Iris pigment epithelial cell (primary cell): ENCODE data around the gene DDX17.

Experiments
- DNase-seq: peaks from one replicate; pipeline ENCODE4 v3.0.0-alpha.2; 2011; ENCODE audit warnings: low read depth

Gene DDX17

DNA sequence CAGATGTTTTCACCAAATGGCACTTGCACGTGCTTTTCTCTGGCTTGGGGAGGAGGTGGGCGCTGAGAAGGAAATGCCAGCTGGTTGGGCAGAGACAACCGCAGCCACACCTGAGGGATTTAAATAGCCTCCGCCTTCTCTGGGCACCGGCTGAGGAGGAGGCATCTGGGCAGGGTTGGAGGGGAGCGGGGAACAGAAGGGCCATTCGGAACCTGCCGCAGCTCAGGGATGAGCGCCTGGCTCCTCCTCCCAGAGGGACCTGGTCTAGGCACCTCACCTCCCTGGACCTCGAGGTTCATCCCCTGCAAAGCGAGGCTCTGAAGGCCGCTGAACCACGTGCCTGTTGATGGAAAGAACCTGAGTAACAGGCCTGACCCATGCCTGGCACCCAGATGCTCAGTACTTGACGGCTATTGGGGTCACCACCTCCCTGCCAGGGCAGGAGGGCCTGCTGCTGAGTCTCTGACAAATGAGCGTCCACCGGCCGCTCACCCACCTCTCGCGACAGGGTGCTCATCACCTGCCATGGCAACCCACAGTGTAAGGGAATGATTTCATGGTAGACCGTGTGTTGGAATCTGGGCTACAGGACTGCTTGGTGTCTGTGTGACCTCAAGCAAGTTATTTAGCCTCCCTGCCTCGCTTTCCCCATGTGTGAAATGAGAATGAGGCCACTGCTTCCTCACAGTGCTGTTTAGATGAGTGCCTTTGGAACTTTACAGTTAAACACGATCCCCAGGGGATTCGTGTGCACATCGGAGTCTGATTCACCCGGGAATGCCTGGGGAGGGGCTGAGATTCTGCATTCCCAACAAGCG lies 40.2 kb downstream of the DDX17 start:
- no peak for DNase-seq

DNA sequence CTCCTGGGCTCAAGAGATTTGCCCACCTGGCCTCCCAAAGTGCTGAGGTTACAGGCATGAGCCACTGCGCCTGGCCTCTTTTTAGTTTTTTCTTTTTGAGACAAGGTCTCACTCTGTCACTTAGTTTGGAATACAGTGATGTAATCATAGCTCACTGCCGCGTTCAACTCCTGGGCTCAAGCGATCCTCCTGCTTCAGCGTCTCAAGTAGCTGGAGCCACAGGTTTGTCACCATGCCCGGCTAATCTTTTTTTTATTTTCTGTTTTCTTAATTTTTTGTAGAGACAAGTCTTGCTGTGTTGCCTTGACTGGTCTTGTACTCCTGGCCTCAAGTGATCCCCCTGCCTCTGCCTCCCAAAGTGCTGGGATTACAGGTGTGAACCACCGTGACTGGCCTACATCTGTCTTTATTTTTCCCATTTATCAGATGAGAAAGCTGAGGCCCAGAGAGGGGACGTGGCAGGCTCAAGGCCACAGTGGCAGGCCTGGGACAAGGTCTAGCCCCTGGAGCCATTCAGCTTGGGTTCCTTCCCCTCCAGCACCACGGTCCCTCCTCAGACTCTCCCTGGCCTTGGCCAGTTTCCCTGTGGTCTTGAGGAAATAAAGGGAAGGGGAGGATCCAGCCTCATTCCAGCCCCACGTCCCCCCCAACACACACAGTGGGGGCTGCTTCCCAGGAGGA lies 41.0 kb downstream of the DDX17 start:
- no peak for DNase-seq

DNA sequence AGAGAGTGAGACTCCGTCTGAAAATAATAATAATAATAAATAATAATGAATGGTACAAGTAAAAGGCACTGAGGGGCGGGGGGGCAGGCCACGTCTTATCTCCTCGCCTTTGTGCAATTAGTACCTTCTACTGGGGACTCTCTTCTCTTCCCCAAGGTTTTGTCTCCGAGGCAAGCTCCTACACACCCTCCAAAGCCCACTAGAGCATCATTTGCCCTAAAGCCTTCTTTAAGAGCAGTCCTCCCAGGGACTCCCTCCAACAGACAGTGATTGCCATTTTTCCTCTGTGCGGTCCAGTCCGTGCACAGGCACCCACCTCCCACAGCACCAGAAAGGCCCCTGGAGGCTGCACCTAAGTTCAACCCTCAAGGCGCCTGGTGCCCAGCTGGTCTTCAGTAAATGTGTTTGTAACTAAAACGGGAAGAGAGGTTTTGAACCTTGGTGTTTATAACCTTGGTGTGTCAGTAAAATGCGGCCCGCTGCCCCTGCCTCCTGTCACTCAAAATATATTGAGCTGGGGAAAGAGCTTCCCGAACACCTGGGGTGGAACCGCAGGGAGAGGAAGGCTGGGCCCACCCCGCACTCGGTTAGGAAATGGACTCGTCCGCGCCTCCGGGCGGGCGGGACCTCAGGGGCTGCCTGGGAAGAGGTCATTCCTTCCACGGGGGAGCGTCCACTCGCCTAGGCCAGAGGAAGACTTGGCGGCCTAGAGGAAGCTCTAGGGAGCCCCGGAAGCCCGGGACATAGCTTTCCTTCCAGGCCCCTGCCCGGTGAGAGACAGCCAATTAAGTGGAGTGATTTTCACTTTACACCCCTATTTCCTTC lies 42.9 kb downstream of the DDX17 start:
- peak; percentile 44 for DNase-seq

DNA sequence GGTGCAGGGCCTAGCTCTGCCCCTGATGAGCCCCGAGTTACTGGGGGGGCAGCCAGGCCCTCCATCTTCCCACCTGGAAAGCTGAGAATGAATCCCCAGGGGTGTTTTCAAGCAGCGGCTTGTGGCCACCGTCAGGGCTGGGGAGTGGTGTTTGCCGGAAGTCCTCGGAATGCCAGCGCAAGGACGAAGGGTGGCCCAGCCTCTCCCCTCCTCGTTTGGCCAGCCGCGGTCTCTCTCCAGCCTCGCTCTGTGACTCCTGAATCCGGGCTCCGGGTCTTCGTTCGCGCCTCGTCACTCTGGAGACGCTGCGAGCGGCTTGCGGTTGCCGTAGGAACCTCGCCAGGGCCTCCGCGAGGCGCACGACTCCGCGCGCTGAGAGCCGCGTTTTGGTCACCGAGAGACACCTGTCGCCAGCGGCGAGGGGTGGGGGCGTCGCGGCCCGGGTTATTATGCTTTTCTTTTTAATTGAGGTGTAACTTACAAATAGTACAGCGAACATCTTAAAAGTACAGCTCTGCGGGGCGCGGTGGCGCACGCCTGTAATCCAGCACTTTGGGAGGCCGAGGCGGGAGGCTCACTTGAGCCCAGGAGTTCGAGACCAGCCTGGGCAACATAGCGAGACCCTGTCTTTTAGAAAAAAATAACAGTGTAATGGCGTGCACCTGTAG lies 44.6 kb downstream of the DDX17 start:
- peak; percentile 88 for DNase-seq

DNA sequence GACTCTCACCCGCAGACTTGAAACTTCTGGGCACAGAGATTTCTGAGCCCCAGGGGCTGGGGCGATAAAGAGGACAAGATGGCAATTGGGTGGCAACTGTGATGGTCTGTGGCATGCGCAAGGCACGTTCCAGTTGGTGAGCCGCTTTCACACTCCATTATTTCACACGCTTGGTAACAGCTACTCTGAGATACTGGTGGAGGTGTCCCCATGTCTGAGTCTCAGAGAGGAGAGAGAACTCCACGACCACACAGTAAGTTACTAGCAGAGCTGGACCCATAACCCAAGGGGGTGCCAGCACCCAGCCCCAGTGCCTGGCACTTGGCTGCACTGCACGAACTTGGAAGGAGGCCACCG lies 45.1 kb downstream of the DDX17 start:
- DNase-seq, result no peak

DNA sequence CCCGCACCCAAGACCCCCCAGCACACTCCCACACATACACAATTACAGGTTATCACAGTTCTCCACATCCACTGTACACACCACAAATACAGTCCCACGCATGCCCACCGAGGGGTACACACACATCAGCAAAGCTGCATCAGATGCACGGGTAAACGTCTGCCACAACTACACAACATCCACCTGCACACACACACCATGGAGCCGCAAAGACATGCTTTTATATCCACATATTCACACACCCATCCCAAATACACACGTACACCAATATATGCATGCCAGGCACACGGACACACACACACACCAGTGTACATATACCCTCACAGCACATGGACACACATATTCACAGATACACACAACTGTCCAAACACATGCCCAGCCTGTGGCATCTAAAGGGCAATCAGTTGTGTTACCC lies 45.7 kb downstream of the DDX17 start:
- no peak for DNase-seq

DNA sequence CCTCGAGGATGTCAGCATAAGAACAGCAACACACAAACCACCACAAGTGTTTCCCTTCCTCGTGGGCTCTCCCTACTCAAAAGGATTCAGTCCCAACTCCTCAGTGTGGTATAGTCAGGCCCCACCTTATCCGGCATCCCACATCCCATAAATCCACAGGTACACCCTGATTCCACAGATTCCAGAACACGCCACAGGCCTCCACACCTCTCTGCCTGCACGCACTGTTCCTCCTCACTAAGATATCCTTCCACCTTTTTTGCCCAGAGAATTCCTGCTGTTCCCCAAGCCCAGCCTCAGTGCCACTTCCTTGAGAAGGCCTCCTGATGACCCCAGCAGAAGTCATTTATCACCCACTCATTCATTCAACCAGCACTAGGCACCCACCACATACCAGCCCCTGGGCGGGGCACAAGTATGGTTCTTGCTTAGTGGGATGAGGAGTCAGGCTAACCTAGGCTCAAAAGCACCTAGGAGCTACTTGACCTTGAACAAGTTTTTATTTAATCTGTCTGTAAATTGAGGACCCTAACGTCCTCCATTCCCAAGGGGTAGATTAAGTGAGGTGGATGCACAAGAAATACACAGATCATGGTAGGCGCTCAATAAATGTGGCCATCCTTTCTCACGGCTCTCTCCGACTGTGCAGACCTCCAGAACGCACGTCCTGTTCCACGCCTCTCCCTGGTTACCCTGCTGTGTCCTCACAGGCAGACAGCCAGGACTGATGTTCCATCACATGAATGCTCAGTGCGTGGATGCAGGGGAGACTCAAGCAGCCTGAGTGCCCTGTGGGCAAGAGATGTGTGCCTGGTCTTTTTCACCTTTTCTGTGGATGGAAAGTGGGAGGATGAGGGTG lies 49.0 kb downstream of the DDX17 start:
- DNase-seq, result no peak

DNA sequence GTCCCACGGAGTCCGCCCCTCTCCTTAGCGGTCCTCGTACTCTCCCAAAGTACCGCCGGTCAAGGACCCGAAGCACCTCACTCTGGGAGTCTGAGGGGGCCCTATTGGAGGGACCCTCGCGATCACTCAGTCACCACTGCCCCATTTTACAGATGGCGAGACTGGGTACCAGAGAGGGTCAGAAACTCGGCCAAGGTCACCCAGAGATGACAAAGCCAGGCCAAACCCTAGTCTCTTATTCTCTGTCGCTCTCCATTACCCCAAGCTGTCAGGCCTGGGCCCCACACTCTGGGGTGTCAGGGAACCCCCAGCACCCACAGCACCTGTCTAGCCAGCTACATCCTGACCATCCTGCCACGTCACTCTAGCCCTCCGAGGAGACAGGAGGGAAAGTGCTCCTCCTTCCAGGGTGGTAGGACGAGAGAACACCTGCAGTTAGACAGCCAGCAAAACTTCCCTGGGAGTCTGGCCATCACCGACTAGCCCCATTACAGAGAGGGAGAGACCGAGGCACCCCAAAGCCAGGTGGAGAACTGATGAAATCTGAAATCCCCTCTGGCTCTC lies 49.8 kb downstream of the DDX17 start:
- no peak for DNase-seq

DNA sequence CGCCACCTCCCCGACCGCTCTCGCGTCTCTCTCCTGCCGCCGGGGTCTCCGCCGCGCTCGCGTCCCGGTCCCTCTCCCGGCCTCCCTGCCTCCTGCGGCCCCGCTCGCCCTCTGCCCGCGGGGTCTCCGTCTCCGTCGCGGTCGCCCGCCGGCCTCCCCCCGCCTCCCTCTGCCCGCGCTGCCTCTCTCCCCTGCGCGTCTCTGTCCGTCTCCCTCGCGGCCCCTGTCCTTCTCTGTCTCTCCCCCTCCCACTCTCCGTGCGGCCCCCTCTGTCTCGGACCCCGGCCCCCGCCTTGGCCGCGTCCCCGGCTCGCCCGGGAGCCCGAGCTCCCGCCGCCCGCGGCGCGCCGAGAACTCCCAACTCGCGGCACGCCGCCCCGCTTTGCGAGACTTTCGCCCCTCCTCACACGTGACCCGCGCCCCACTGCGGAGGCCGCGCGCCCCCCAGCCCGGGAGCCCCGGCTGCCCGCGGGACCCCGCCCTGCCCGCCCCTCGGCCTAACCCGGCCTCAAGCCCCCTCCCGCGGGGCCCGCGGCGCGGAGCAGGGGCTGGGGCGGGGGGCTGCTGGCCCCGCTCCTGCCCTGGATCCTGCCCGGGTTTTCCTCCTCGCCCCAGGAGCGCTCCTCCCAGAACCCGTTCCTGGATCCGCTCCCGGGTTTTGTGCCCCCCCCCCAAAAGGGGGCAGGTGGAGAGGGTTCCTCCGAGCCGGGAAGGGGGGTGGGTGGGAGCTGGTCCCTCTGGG lies 50.4 kb downstream of the DDX17 start:
- peak; percentile 24 for DNase-seq

DNA sequence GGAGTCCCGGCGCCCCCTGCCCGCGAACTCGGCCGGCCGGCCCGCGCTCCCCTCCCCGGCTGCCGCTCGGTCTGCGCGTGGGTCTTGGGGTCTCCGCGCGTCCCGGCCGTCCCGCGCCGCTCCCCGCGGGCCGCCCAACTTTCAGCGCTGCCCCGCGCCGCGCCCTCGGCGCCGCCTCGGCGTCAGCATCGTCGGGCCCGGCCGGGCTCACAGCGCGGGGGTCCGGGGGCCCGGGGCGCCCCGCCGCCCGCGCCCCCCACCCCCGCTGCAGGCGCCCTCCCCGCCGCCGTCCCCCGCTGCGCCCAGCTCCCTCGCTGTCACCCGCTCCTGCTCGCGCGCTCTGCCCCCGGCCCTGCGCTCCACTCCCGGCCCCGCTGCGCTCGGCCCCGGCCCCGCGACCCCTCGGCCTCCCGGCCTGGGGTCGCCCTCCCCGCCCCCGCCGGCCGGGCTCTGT lies 51.0 kb downstream of the DDX17 start, which contains the start of gene KCNJ4:
KCNJ4 (minus strand) TSS at position 124 of the 454 bp plus-strand sequence. CDS start 27,067 bp downstream, outside the sequence.
- DNase-seq, result no peak

DNA sequence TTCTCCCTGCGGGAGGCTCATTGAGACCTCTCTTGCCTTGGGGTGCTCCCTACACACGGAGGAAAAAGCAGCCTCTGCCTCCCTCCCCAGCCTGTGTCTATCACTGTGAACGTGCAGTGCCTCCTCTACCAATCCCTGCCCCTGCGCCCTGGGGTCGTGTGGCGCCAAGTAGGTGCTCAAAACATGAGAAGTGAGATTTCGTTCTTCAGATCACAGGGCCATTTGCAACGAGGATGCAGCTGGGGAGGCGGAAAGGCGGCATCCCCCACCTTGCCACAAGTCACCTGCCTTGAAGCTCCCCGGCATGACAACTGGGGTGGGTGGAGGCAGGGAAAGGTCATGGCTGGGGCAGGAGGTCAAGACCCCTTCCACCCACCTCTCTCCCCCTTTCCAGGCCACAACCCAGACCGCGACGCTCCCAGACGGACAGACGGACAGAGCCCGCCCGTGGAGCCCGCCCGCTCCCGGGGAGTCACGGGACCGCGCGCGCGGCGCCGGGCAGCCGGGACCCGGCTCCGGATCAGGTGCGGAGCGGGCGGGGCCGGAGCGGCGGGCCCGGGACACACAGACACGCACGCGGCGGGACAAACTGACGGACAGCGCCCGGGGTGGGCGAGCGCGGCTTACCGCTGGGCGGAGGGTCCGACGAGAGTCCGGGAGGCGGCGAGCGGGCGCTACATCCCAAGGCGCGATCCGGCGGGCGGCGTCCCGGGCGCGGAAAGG lies 51.6 kb downstream of the DDX17 start:
- no peak for DNase-seq

DNA sequence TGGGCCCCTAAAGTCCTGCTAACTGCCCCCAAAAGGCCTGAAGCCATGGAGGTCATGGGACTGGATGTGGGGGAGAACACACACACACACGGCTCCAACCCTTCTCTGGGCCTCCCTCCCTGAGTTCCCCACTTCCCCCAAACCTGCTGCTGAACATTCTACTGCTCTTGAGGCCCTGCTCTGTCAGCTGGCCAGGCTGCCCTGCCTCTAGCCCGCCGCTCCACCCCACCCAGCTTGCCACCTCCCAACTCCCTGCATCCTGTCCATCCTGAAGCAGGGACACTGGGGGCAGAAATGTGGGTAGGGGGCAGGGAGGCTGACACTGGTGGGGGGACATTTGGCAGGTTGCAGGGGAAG lies 52.1 kb downstream of the DDX17 start:
- DNase-seq, result no peak

DNA sequence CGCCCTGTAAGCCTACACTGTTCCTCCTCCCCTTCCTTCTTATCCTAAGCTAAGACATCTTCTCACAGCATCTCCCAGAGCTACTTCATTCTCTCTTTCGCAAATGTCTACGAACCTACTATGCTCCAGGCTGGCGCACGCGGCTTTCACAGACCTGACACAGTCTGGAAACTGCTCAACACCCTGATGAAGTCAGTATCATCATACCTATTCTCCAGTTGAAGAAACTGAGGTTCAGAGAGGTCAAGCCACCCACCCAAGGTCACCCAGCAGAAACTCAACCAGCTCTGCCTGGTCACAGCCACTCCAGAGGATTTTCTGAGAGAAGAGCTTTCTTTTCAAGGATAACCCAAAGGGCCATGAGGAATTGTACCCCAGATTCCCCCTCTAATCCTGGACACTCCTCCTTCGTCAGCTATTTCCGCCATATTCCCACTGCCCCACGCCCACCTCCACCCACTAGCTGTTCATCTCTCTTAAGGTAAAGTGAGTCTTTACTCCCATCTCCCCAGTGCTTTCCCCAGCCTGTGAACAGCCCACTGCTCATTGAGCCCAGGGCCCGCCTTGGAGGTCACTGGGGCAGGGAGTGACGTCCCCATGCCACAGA lies 52.9 kb downstream of the DDX17 start:
- DNase-seq, result no peak

DNA sequence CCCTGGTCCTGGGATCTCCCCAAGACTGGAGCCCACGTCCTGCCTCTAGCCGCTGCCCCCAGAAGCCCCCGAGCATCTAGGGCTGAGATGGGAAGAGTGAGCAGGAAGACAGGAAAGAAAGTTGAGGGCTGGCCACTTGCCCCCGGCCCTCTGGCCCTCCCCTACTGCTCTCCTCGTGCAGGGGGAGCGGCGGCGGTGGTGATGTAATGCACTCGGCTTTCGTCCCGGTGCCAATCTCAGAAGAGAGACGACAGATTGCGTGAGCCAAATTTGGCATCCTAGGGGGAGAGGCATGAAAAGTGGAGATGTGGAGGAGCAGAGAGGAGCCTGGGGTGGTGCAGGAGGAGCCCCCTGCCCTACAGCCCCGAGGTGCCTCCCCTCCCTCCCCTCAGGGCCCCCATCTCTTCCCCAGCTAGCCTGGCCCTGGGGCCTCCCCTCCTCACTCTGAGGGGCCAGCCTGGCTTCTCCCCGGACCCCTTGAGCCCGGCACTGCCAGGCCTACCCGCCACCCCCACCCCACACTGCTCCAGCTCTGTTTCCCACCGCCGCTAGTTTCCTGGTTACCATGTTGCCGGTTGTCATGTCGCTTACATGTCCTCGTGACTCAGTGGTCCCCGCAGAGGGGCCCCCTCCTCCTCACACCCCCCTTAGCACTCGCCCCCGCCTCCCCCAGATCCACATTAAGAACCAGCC lies 53.6 kb downstream of the DDX17 start:
- no peak for DNase-seq

DNA sequence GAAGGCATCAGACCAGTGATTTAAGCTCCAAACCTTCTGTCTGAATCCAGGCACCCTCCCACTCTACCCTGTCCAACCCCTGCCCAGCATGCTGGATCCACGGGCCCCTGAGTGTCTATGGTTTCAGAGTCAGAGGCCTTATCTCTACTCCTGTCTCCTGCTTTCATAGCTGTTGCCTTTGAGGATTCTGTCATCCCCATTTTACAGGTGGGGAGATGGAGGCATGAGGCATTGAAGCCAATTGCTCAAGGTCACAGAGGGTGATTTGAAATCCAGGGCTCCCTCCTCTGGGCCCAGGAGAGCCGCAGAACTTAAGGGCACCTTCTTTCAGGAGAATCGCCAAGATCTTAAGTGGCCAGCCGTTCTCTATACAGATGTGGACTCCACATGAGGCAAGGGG lies 54.2 kb downstream of the DDX17 start:
- no peak for DNase-seq

DNA sequence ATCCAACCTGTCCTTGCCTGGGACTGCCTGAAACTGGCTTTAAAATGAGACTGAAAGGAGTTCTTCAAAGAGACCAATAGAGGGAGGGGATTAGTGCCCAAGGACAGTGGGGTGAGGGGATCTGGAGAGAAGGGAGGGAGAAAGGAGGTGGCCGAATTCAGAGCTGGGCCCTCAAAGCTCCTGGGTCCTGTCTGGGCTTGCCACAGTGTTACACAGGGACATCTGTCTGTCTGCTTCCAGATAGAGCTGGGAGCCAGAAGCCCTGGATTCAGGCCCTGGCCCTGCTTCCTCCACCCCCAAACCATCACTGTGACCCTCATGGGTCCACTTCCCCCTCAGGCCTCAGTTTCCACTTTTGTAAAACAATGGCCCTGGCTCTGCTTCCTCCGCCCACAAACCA lies 54.7 kb downstream of the DDX17 start:
- DNase-seq, result no peak

DNA sequence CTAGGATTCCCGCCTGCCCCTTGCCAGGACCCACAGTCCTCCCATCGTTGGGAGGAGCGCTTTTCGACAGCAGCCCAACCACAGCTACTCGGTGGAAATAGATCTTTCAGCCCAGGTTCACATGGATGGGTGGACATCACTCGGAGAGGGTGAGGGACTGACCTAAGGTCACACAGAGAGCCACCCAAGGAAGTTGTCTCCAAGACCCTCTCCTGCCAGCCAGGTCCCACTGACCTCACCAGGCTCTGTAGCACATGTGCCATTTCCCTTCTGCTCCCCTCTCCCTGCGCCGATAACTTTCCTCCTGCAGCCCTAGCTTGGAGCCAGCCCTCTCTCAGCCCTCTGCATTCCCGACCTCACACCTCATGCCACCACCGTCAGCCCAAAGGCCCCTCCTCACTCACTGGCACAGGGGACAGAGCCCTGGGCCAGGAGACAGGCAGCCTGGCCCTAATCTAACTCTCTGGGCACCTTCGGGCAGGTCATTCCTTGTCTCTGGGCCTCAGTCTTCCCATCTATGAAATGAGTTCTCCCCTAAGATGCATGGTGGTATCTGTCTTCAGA lies 55.8 kb downstream of the DDX17 start:
- no peak for DNase-seq

DNA sequence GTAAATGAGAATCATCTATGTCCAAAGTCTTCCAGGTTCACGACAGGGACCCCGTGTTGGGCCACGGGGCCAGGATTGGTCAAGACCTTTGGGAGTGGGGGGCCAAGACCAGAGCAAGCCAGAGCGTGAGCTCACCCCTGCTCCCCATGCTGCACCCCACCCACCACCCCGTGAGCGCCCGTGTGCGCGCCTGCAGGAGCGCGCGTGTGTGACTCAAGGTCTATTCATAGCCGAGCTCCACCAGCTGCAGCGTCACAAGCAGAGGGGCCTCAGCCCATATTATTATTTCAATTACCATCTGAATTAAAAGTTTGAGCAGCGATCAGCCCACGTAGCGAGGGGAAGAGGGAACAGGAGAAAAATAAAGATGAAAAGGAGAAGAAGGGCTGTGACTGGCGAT lies 56.3 kb downstream of the DDX17 start:
- no peak for DNase-seq
